ENCODE measurements around the gene MAML3.

MAML3 gene

DNA sequence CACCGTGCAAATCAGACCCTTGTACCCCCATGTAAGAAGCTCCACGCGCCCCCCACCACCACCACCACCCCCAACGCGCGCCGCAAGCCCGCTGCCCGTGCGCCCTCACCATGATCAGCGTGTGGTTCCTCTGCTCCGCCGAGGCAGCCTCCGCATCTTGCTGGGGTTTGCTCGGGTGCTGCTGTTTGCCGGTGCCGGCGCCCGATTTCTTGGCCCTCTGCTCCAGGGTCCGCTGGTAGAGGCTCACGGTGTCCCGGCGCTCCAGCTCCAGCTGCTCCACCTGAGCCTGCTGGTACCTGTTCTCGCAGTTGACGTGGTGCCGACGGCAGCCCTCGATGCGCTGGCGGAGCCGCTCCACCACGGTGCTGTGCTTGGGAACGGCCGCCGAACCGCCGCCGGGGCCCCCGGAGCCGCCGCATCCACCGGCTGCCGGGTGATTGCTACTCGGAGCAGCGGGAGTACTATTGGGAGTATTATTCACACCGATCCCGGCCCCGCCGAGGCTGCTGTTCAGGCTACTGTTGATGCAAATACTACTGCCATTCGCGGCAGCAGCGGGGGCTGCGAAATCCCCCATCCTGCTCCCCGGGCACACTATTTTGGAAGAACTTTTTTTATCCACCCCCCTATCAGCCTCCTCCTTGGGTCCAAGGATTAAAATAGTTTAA lies 1.1 kb downstream of the MAML3 start:
- DNase-seq (ENCODE audit: low spot score), result peak; percentile 34
- TF ChIP-seq, protein P1, sequence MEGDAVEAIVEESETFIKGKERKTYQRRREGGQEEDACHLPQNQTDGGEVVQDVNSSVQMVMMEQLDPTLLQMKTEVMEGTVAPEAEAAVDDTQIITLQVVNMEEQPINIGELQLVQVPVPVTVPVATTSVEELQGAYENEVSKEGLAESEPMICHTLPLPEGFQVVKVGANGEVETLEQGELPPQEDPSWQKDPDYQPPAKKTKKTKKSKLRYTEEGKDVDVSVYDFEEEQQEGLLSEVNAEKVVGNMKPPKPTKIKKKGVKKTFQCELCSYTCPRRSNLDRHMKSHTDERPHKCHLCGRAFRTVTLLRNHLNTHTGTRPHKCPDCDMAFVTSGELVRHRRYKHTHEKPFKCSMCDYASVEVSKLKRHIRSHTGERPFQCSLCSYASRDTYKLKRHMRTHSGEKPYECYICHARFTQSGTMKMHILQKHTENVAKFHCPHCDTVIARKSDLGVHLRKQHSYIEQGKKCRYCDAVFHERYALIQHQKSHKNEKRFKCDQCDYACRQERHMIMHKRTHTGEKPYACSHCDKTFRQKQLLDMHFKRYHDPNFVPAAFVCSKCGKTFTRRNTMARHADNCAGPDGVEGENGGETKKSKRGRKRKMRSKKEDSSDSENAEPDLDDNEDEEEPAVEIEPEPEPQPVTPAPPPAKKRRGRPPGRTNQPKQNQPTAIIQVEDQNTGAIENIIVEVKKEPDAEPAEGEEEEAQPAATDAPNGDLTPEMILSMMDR (IDR thresholded peaks at IDR 0.05; ENCODE audit: borderline replicate concordance, control extremely low read depth, extremely low read depth, insufficient read depth, missing control alignments), result no peak
- in situ Hi-C loops (cut with MboI; ENCODE audit: low sequenced_read_pairs, unreplicated experiment), result no loop called here

DNA sequence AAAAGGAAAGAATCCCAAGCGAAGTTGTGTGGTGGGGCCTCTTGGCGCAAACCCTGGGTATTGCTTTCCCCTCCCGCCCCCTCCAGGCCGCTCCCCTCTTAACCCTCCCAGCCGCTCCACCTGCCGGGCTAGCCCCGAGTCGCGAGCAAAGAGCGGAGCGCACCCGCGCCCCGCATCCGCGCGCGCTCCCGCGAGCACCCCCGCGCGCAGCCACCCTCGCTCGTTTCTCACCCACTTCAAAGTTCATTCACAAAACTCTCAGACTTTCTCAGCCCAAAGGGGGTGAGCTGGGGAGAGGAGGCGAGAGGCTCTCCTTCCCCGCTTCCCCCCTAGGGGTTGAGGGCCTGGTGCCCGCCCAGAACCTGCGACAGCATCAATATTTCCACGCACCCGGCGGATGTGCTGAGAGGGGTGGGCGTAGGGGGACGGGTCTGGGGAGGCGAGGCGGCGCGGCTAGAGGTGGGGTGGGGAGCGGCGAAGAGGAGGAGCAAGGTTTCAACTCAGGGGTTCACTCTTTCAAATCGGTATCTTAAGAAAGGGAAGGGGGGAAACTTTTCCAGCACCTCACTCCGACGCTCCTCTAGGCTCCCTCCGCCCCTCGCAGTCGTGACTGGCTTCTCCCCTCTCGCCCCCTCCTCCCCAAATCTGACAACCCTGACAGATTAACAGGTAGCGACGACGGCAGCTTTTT lies 1.8 kb downstream of the MAML3 start:
- peak; percentile 64 for DNase-seq (ENCODE audit: low spot score)
- TF ChIP-seq, protein P1 (IDR thresholded peaks at IDR 0.05; ENCODE audit: borderline replicate concordance, control extremely low read depth, extremely low read depth, insufficient read depth, missing control alignments), result no peak
- in situ Hi-C loops (cut with MboI; ENCODE audit: low sequenced_read_pairs, unreplicated experiment), result no loop called here

- in situ Hi-C loops (cut with MboI; ENCODE audit: low sequenced_read_pairs, unreplicated experiment), result no loop called here
- peak; percentile 50 for DNase-seq (ENCODE audit: low spot score)
- TF ChIP-seq, protein P1 (IDR thresholded peaks at IDR 0.05; ENCODE audit: borderline replicate concordance, control extremely low read depth, extremely low read depth, insufficient read depth, missing control alignments), result no peak
These were observed 2.3 kb downstream of the MAML3 start for GRCh38 chr4:140151699-140152012.

DNA sequence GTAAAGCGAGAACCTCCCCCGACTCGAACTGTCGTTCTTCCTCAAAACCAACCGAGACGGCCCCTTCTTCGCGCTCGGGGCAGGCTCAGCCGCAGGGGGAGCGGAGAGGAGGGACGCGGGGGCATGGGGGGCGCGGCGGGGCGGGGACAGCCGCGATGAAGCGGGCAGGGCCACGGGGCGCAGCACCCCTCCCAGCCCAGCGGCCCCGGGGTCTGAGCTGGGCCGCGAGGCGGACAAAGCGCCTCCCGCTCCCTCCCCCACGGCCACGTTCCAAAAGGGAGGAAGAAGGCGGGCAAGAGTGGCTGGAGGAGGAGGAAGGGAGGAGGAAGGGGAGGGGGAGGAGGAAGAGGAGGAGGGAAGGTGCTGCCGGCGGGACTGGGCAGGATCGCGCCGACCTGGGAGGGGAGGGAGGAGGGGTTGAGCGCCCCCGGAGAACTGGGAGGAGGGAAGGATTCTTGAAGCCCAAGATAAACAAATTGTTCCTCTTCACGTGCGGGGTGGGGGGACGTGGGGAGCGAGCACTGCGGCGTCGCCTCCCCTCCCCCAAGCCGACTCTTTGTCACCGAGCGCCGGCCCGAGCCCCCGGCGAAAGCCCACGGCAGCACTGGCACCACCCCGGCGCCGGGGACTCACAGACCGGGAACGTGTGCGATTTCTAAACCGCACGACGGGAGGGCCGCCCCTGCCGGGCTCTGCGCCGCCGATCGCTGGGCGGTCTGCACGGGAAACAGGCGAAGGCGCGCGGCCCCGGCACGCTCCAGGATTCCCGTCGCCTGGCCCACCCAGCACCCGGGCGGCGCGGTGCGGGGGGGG lies 2.9 kb downstream of the MAML3 start:
- peak; percentile 64 for DNase-seq (ENCODE audit: low spot score)
- TF ChIP-seq, protein P1 (IDR thresholded peaks at IDR 0.05; ENCODE audit: borderline replicate concordance, control extremely low read depth, extremely low read depth, insufficient read depth, missing control alignments), result no peak
- in situ Hi-C loops (cut with MboI; ENCODE audit: low sequenced_read_pairs, unreplicated experiment), result no loop called here

- in situ Hi-C loops (cut with MboI; ENCODE audit: low sequenced_read_pairs, unreplicated experiment), result no loop called here
- TF ChIP-seq, protein P1 (IDR thresholded peaks at IDR 0.05; ENCODE audit: borderline replicate concordance, control extremely low read depth, extremely low read depth, insufficient read depth, missing control alignments), result no peak
- no peak for DNase-seq (ENCODE audit: low spot score)
These were observed 3.4 kb downstream of the MAML3 start for GRCh38 chr4:140150636-140150885.

DNA sequence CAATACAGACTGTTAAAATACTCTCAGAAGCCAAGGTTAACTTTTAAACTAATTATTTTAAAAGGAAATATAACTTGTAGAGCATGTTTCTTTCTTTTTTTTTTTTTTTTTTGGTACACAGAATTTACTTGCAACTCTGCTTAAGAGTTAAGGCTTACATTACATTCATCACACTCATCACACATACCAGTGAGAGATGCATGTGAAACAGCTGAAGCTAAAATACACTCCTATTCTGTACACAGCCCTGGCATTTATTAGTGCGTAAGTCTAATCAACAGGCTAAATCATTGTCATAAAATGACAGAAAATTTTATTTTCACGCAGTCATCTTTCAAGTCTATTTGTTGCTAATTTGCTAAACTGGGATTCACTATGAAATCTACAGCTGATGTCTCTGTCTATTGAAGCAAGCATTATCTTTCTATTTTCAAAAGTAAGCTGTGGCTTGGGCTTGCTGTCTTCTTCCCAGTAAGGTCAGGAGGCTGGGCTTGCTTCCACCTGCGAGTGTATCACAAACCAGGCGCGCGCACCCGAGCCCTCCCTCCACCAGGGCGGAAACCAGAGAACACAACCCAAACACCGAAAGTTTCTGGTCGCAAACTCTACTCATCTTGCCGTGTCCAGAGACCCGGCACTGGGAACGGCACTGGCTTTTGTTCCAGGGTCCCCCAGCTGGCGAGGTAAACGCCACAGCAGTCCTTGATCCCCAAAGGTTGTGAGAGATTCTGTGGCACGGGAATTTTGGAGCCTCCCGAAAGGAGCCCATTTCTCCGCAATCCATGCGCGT lies 3.9 kb downstream of the MAML3 start:
- DNase-seq (ENCODE audit: low spot score), result peak; percentile 20
- TF ChIP-seq, protein P1 (IDR thresholded peaks at IDR 0.05; ENCODE audit: borderline replicate concordance, control extremely low read depth, extremely low read depth, insufficient read depth, missing control alignments), result no peak
- in situ Hi-C loops (cut with MboI; ENCODE audit: low sequenced_read_pairs, unreplicated experiment), result no loop called here
